ENCODE measurements around the gene PRKCA. TPM values are rescaled to one million over a fixed set of nuclear protein-coding genes. Genes with fewer than 3 reads are reported as not detected.
A peak's percentile ranks its signal among the peaks of the same experiment; 100 is the strongest.

Gene PRKCA
- polyA plus RNA-seq, 1 experiment, result 66.8 TPM

DNA sequence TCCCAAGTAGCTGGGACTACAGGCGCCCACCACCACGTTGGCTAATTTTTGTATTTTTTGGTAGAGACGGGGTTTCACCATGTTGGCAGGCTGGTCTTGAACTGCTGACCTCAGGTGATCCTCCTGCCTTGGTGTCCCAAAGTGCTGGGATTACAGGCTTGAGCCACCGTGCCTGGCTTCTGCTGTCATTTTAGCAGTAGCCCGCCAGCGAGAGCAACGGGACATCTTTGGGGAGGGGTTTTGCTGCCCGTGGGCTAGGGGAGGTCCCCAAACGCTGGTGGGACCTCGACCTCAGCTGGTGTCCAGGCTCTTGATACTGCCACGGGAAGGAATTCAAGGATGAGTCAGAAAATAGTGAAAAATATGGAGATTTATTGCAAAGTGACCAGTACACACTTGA lies 424.4 kb downstream of the PRKCA start:
- ChIA-PET CTCF (interaction anchor here (1.3 to 1.7 kb wide), 4 partner anchors 11 to 248 kb away, joined by 3 to 6 read pairs (median 4); no protein-coding TSS in a partner anchor), POLR2A (no interaction called here)
- Histone ChIP-seq H3K9me3 (ENCODE audit: control insufficient read depth, insufficient read depth, low read length) (no peaks in the 10 kb centered on the region), H3K4me3 (ENCODE audit: low read depth, low read length) (no peak overlapping the region), H3K27ac (ENCODE audit: low read depth, low read length) (no peak overlapping the region), H3K27me3 (ENCODE audit: control insufficient read depth, insufficient read depth, low read length) (no peaks in the 10 kb centered on the region)
- DNase-seq (ENCODE audit: low read depth, low spot score), result no peak
- TF ChIP-seq, protein P1, sequence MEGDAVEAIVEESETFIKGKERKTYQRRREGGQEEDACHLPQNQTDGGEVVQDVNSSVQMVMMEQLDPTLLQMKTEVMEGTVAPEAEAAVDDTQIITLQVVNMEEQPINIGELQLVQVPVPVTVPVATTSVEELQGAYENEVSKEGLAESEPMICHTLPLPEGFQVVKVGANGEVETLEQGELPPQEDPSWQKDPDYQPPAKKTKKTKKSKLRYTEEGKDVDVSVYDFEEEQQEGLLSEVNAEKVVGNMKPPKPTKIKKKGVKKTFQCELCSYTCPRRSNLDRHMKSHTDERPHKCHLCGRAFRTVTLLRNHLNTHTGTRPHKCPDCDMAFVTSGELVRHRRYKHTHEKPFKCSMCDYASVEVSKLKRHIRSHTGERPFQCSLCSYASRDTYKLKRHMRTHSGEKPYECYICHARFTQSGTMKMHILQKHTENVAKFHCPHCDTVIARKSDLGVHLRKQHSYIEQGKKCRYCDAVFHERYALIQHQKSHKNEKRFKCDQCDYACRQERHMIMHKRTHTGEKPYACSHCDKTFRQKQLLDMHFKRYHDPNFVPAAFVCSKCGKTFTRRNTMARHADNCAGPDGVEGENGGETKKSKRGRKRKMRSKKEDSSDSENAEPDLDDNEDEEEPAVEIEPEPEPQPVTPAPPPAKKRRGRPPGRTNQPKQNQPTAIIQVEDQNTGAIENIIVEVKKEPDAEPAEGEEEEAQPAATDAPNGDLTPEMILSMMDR (IDR thresholded peaks at IDR 0.05; ENCODE audit: low read depth, low read length), result no peak

- ChIA-PET CTCF (interaction anchor here (0.6 to 1.9 kb wide), 8 partner anchors 9 to 247 kb away, joined by 3 to 6 read pairs (median 4); no protein-coding TSS in a partner anchor), POLR2A (no interaction called here)
- no peak overlapping the region for H3K27ac ChIP-seq (ENCODE audit: low read depth, low read length)
- H3K27me3 ChIP-seq (ENCODE audit: control insufficient read depth, insufficient read depth, low read length), result no peaks in the 10 kb centered on the region
- TF ChIP-seq, protein P1 (IDR thresholded peaks at IDR 0.05; ENCODE audit: low read depth, low read length), result peak; percentile 74
- no peak for DNase-seq (ENCODE audit: low read depth, low spot score)
- H3K4me3 ChIP-seq (ENCODE audit: low read depth, low read length), result no peak overlapping the region
- no peaks in the 10 kb centered on the region for H3K9me3 ChIP-seq (ENCODE audit: control insufficient read depth, insufficient read depth, low read length)
Observed at GRCh38 chr17:66727634-66728570, 425.5 kb downstream of the PRKCA start.

GRCh38 chr17:66730461-66730923 lies 428.1 kb downstream of the PRKCA start:
- Histone ChIP-seq H3K9me3 (ENCODE audit: control insufficient read depth, insufficient read depth, low read length) (no peaks in the 10 kb centered on the region), H3K4me3 (ENCODE audit: low read depth, low read length) (no peak overlapping the region), H3K27me3 (ENCODE audit: control insufficient read depth, insufficient read depth, low read length) (no peaks in the 10 kb centered on the region), H3K27ac (ENCODE audit: low read depth, low read length) (no peak overlapping the region)
- DNase-seq (ENCODE audit: low read depth, low spot score), result no peak
- CTCF ChIA-PET, result no interaction called here
- POLR2A ChIA-PET, result no interaction called here
- TF ChIP-seq, protein P1 (IDR thresholded peaks at IDR 0.05; ENCODE audit: low read depth, low read length), result no peak

DNA sequence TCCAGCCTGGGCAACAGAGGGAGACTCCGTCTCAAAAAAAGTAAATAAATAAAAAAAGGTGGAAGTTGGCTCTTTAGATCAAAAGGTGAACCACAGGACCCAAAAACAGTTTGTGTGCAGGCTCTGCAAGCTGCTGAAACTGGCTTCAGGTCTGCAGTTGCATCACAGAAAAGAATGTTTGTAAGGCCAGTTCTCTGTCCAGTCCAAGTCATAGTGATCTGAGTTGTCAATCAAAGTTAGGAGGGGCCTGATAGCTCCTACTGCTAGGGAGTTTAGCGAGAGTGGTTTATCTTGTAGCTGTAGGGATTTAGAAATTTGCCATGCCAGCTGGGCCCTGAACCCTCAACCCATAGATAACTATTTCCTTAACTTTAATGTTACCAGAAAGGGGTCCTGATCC lies 431.3 kb downstream of the PRKCA start:
- no peaks in the 10 kb centered on the region for H3K9me3 ChIP-seq (ENCODE audit: control insufficient read depth, insufficient read depth, low read length)
- no peak overlapping the region for H3K27ac ChIP-seq (ENCODE audit: low read depth, low read length)
- no peaks in the 10 kb centered on the region for H3K27me3 ChIP-seq (ENCODE audit: control insufficient read depth, insufficient read depth, low read length)
- CTCF ChIA-PET, result no interaction called here
- H3K4me3 ChIP-seq (ENCODE audit: low read depth, low read length), result no peak overlapping the region
- TF ChIP-seq, protein P1 (IDR thresholded peaks at IDR 0.05; ENCODE audit: low read depth, low read length), result no peak
- POLR2A ChIA-PET, result no interaction called here
- DNase-seq (ENCODE audit: low read depth, low spot score), result no peak
